B cell (primary cell): ENCODE results near the gene HMOX2. TPM values are rescaled to one million over a fixed set of nuclear protein-coding genes. Genes with fewer than 3 reads are reported as not detected.
A peak's percentile ranks its signal among the peaks of the same experiment; 100 is the strongest.

ENCODE experiments used
- ATAC-seq: fragments of 200-7000 bp; cut with Tn5 transposase; one replicate; pipeline ENCODE4 v1.10.0; 2021; ENCODE audit warnings: low read depth, mild to moderate bottlenecking, moderate number of reproducible peaks, moderate library complexity
- CTCF ChIA-PET: fragments of 350-600 bp; sonication (Branson Sonifier 250); formaldehyde crosslinking; loops from one replicate; lab custom pipeline; 2021; ENCODE audit warnings: antibody characterized with exemption, inconsistent platforms; lab: Charles Lee
- POLR2A ChIA-PET: fragments of 350-600 bp; sonication (Branson Sonifier 250); formaldehyde crosslinking; loops from one replicate; lab custom pipeline; 2021; ENCODE audit warnings: antibody characterized with exemption; lab: Charles Lee
- DNase-seq: peaks from one replicate; pipeline ENCODE4 v3.0.0; 2013
- H2AFZ ChIP-seq: 2 replicates; pipeline ENCODE4 v1.6.1; 2012; ENCODE audit warnings: mild to moderate bottlenecking, low read depth, low read length; ENCODE audit not compliant: insufficient read depth, poor library complexity, severe bottlenecking
- H3K27ac ChIP-seq, 2 donors: 1 replicate in 1 of 2; 2 replicates in 1 of 2; pipeline ENCODE4 v1.5.1; 2012 to 2013; ENCODE audit warnings: low read length in 2 of 2, mild to moderate bottlenecking in 2 of 2, moderate library complexity in 1 of 2
- H3K27me3 ChIP-seq, 4 experiments: fragments of 200-600 bp in 1 of 4; sonication (generic) in 1 of 4; replicated peaks in 1 of 4; 1 replicate in 2 of 4; 2 replicates in 2 of 4; pipeline versions ENCODE4 v1.6.1 to v1.7.0; 2013 to 2016; ENCODE audit warnings: low read length in 3 of 4, mild to moderate bottlenecking in 2 of 4, mixed read lengths in 1 of 4, moderate library complexity in 1 of 4; ENCODE audit not compliant: insufficient read depth in 4 of 4, control insufficient read depth in 3 of 4; ENCODE audit errors: control extremely low read depth in 1 of 4
- H3K36me3 ChIP-seq, 2 experiments: replicated peaks in 1 of 2; 1 replicate in 1 of 2; 2 replicates in 1 of 2; pipeline versions ENCODE4 v1.6.1 to v1.7.1; 2013; ENCODE audit warnings: low read length in 1 of 2; ENCODE audit not compliant: insufficient read depth in 2 of 2, control insufficient read depth in 1 of 2; ENCODE audit errors: control extremely low read depth in 1 of 2, extremely low read depth in 1 of 2
- H3K4me1 ChIP-seq, 2 donors: fragments of 200-600 bp in 1 of 2; sonication (generic) in 1 of 2; 1 replicate in 1 of 2; 2 replicates in 1 of 2; pipeline versions ENCODE4 v1.5.1 to v1.6.1; 2013 to 2017; ENCODE audit warnings: low read length in 2 of 2; ENCODE audit not compliant: control insufficient read depth in 2 of 2, insufficient read depth in 2 of 2
- H3K4me2 ChIP-seq: replicated peaks from 2 replicates; pipeline ENCODE3; 2012; ENCODE audit warnings: mild to moderate bottlenecking, low read depth, low read length; ENCODE audit not compliant: poor library complexity, severe bottlenecking
- H3K4me3 ChIP-seq, 5 experiments: fragments of 200-600 bp in 1 of 5; sonication (generic) in 1 of 5; 1 replicate in 3 of 5; 2 replicates in 2 of 5; pipeline versions ENCODE4 v1.5.1 to v1.7.0; 2011 to 2016; ENCODE audit warnings: low read length in 4 of 5, mild to moderate bottlenecking in 4 of 5, low read depth in 2 of 5, control low read depth in 1 of 5, moderate library complexity in 1 of 5; ENCODE audit not compliant: insufficient read depth in 1 of 5; ENCODE audit errors: control extremely low read depth in 1 of 5, extremely low read depth in 1 of 5
- H3K79me2 ChIP-seq: fragments of 200-600 bp; sonication (generic); one replicate; pipeline ENCODE4 v1.6.0; 2016; ENCODE audit warnings: low read length; ENCODE audit not compliant: control insufficient read depth, insufficient read depth
- H3K9ac ChIP-seq: fragments of 200-600 bp; sonication (generic); 2 replicates; pipeline ENCODE4 v1.6.1; 2017; ENCODE audit warnings: mild to moderate bottlenecking, low read length, moderate library complexity
- H3K9me3 ChIP-seq, 3 donors: one replicate each; pipeline versions ENCODE4 v1.6.1 to v1.7.1; 2013; ENCODE audit warnings: low read length in 2 of 3; ENCODE audit not compliant: control insufficient read depth in 2 of 3, insufficient read depth in 1 of 3; ENCODE audit errors: control extremely low read depth in 1 of 3
- H4K20me1 ChIP-seq: 2 replicates; pipeline ENCODE4 v1.6.0; 2012; ENCODE audit warnings: mild to moderate bottlenecking, low read length; ENCODE audit not compliant: insufficient read depth, control insufficient read depth, poor library complexity, severe bottlenecking
- H3K27ac Mint-ChIP-seq: one replicate; pipeline ENCODE4 v1.8.0; 2021; ENCODE audit warnings: mixed read lengths
- H3K27me3 Mint-ChIP-seq: one replicate; pipeline ENCODE4 v1.8.0; 2021; ENCODE audit warnings: mixed read lengths
- H3K4me1 Mint-ChIP-seq: one replicate; pipeline ENCODE4 v1.8.0; 2021; ENCODE audit warnings: mixed read lengths
- H3K4me3 Mint-ChIP-seq: one replicate; pipeline ENCODE4 v1.8.0; 2021; ENCODE audit warnings: mixed read lengths
- H3K9me3 Mint-ChIP-seq: one replicate; pipeline ENCODE4 v1.8.0; 2022; ENCODE audit warnings: mixed read lengths; ENCODE audit not compliant: insufficient read depth
- CTCF ChIP-seq: fragments of 200-600 bp; IDR thresholded peaks from one replicate; pipeline ENCODE4 v1.8.0; 2022; ENCODE audit warnings: antibody characterized with exemption, mild to moderate bottlenecking
- EZH2 ChIP-seq: IDR thresholded peaks from 2 replicates; pipeline ENCODE4 v1.6.1; 2012; ENCODE audit warnings: borderline replicate concordance, low read depth, mild to moderate bottlenecking, moderate library complexity, low read length; ENCODE audit not compliant: insufficient read depth, poor library complexity, severe bottlenecking
- WGBS: methylation state at CpG from one replicate; pipeline ENCODE4 v1.1.5; 2013; ENCODE audit warnings: missing lambda C conversion rate; ENCODE audit not compliant: insufficient coverage; 5-methylcytosine and 5-hydroxymethylcytosine counted together
- intact Hi-C: fragments of 100-400 bp; cut with micrococcal nuclease; formaldehyde crosslinking; loops from one replicate; pipeline ENCODE4 v1.10.0; 2022
- polyA plus RNA-seq: library from polyadenylated mRNA; depleted of rRNA; stranded (reverse); fragments of >200 nt; gene quantifications from 2 replicates; pipeline ENCODE4 v1.2.3, GENCODE V29; 2012
- total RNA-seq, 2 donors: library from RNA; stranded (reverse); fragments of 120-200 nt in 1 of 2; gene quantifications; 1 replicate in 1 of 2; 2 replicates in 1 of 2; pipeline versions ENCODE4 v1.2.3 to v1.2.4, GENCODE V29; 2013 to 2022

Gene HMOX2
- total and polyA plus RNA-seq, 2 donors (not counting 1 experiment from before 2014, with no cell fraction given): 36.5 to 39.0 TPM

- H3K27ac Mint-ChIP-seq: peak overlapping the region; percentile 98
- WGBS: 7% methylated on average over 9 of the region's 13 CpGs
- POLR2A ChIA-PET: interaction anchor here (0.5 to 2.9 kb wide), 8 partner anchors 9 to 230 kb away, joined by 3 to 19 read pairs (median 6); partner anchors contain the start of genes HMOX2 and NMRAL1
- Histone ChIP-seq H3K4me2 (peak overlapping the region; percentile 66), H3K79me2 (peaks cover 67% of the 10 kb centered on the region), H3K4me1 (peaks cover 37 to 41% of the 10 kb centered on the region in 2 donors), H3K9me3 (no peaks in the 10 kb centered on the region), H3K4me3 (peak overlapping the region in 1 of 5 experiments; percentile 53), H4K20me1 (no peaks in the 10 kb centered on the region), H2AFZ (no peak overlapping the region), H3K36me3 (peaks cover 1 to 34% of the 10 kb centered on the region in 2 experiments), H3K27me3 (no peaks in the 10 kb centered on the region), H3K9ac (peak overlapping the region; percentile 62), H3K27ac (peak overlapping the region; percentile 96)
- H3K4me3 Mint-ChIP-seq: peak overlapping the region; percentile 60
- CTCF ChIA-PET: interaction anchor here (0.8 to 7.3 kb wide), 27 partner anchors 9 to 232 kb away, joined by 3 to 178 read pairs (median 5); partner anchors contain the start of genes C16orf96, CDIP1, HMOX2 and MGRN1
- DNase-seq (peak; percentile 96), ATAC-seq (peak; percentile 93)
- TF ChIP-seq CTCF (no peak), EZH2 (no peak)
- H3K9me3 Mint-ChIP-seq: no peaks in the 10 kb centered on the region
- H3K4me1 Mint-ChIP-seq: peaks cover 39% of the 10 kb centered on the region
- no peaks in the 10 kb centered on the region for H3K27me3 Mint-ChIP-seq
- intact Hi-C loops: loop anchor here (1.0 kb wide), 11 partner anchors 10 to 263 kb away; partner anchors contain the start of genes ANKS3, CDIP1, CORO7 and DNAAF8
Measured at GRCh38 chr16:4505356-4506147, 29.4 kb downstream of the HMOX2 start.
